ACC112 (cell line): ENCODE results near the gene STARD10.

ENCODE experiments used
- H2AFZ ChIP-seq: fragments of 200-600 bp; sonication (generic); one replicate; pipeline ENCODE4 v1.6.0; 2017; ENCODE audit warnings: antibody characterized with exemption, low read length; ENCODE audit not compliant: unreplicated experiment
- H3K27ac ChIP-seq: fragments of 200-600 bp; sonication (generic); 2 replicates; pipeline ENCODE4 v1.5.1; 2014; ENCODE audit warnings: low read depth, mild to moderate bottlenecking, antibody characterized with exemption, low read length, moderate library complexity
- H3K27me3 ChIP-seq: fragments of 200-600 bp; sonication (generic); 2 replicates; pipeline ENCODE4 v1.6.1; 2014; ENCODE audit warnings: mild to moderate bottlenecking, antibody characterized with exemption, low read length, moderate library complexity, mixed read lengths; ENCODE audit not compliant: insufficient read depth
- H3K36me3 ChIP-seq: fragments of 200-600 bp; sonication (generic); 2 replicates; pipeline ENCODE4 v1.6.1; 2016; ENCODE audit warnings: mild to moderate bottlenecking, antibody characterized with exemption, low read length, moderate library complexity, mixed read lengths; ENCODE audit not compliant: insufficient read depth
- H3K4me1 ChIP-seq: fragments of 200-600 bp; sonication (generic); one replicate; pipeline ENCODE4 v1.6.1; 2016; ENCODE audit warnings: low read length, mixed read lengths; ENCODE audit not compliant: insufficient read depth, unreplicated experiment, control insufficient read depth
- H3K4me3 ChIP-seq: fragments of 200-600 bp; sonication (generic); 2 replicates; pipeline ENCODE4 v1.5.1; 2014; ENCODE audit warnings: mild to moderate bottlenecking, low read depth, low read length
- H3K79me2 ChIP-seq: fragments of 200-600 bp; sonication (generic); one replicate; pipeline ENCODE4 v1.6.0; 2016; ENCODE audit warnings: low read length; ENCODE audit not compliant: control insufficient read depth, unreplicated experiment, insufficient read depth

The STARD10 gene

GRCh38 chr11:72751116-72752087, 42.4 kb downstream of the STARD10 start:
- Histone ChIP-seq H3K27ac (no peak overlapping the region), H3K4me3 (peak overlapping the region; percentile 95), H2AFZ (peak overlapping the region; percentile 93), H3K27me3 (no peaks in the 10 kb centered on the region), H3K4me1 (peaks cover 19% of the 10 kb centered on the region), H3K79me2 (peaks cover 32% of the 10 kb centered on the region), H3K36me3 (no peaks in the 10 kb centered on the region)

GRCh38 chr11:72750556-72751115, 43.2 kb downstream of the STARD10 start:
- no peaks in the 10 kb centered on the region for H3K36me3 ChIP-seq
- peak overlapping the region; percentile 95 for H3K4me3 ChIP-seq
- peaks cover 32% of the 10 kb centered on the region for H3K79me2 ChIP-seq
- H2AFZ ChIP-seq, result no peak overlapping the region
- no peak overlapping the region for H3K27ac ChIP-seq
- peaks cover 19% of the 10 kb centered on the region for H3K4me1 ChIP-seq
- no peaks in the 10 kb centered on the region for H3K27me3 ChIP-seq

- Histone ChIP-seq H3K27ac (no peak overlapping the region), H3K4me1 (peaks cover 19% of the 10 kb centered on the region), H2AFZ (no peak overlapping the region), H3K36me3 (no peaks in the 10 kb centered on the region), H3K27me3 (no peaks in the 10 kb centered on the region), H3K4me3 (no peak overlapping the region; the same call in 1 of the 2 replicates), H3K79me2 (peaks cover 32% of the 10 kb centered on the region)
These were observed 43.8 kb downstream of the STARD10 start for GRCh38 chr11:72750086-72750485.

GRCh38 chr11:72747289-72747855, 46.5 kb downstream of the STARD10 start:
- H3K36me3 ChIP-seq, result no peaks in the 10 kb centered on the region
- H2AFZ ChIP-seq, result no peak overlapping the region
- H3K79me2 ChIP-seq, result peaks cover 32% of the 10 kb centered on the region
- H3K27ac ChIP-seq, result no peak overlapping the region
- H3K4me1 ChIP-seq, result peaks cover 9% of the 10 kb centered on the region
- no peak overlapping the region for H3K4me3 ChIP-seq
- no peaks in the 10 kb centered on the region for H3K27me3 ChIP-seq

- Histone ChIP-seq H3K36me3 (no peaks in the 10 kb centered on the region), H3K27me3 (no peaks in the 10 kb centered on the region), H3K27ac (no peak overlapping the region), H2AFZ (no peak overlapping the region), H3K4me1 (peaks cover 12% of the 10 kb centered on the region), H3K4me3 (no peak overlapping the region), H3K79me2 (peaks cover 29% of the 10 kb centered on the region)
These were observed 47.0 kb downstream of the STARD10 start for GRCh38 chr11:72746821-72747220.

GRCh38 chr11:72745925-72746550, 47.8 kb downstream of the STARD10 start:
- peaks cover 24% of the 10 kb centered on the region for H3K79me2 ChIP-seq
- no peaks in the 10 kb centered on the region for H3K27me3 ChIP-seq
- H3K27ac ChIP-seq, result no peak overlapping the region
- no peak overlapping the region for H3K4me3 ChIP-seq
- peaks cover 16% of the 10 kb centered on the region for H3K4me1 ChIP-seq
- no peaks in the 10 kb centered on the region for H3K36me3 ChIP-seq
- no peak overlapping the region for H2AFZ ChIP-seq

- H3K36me3 ChIP-seq, result no peaks in the 10 kb centered on the region
- H3K27ac ChIP-seq, result no peak overlapping the region
- peaks cover 16% of the 10 kb centered on the region for H3K4me1 ChIP-seq
- H3K79me2 ChIP-seq, result peaks cover 21% of the 10 kb centered on the region
- no peaks in the 10 kb centered on the region for H3K27me3 ChIP-seq
- H2AFZ ChIP-seq, result no peak overlapping the region
- no peak overlapping the region for H3K4me3 ChIP-seq
These were observed 48.3 kb downstream of the STARD10 start for GRCh38 chr11:72745511-72745910.

- Histone ChIP-seq H3K27me3 (no peaks in the 10 kb centered on the region), H3K4me3 (no peak overlapping the region), H3K4me1 (peaks cover 26% of the 10 kb centered on the region), H3K36me3 (no peaks in the 10 kb centered on the region), H3K27ac (no peak overlapping the region), H2AFZ (no peak overlapping the region), H3K79me2 (peaks cover 18% of the 10 kb centered on the region)
These were observed 49.4 kb downstream of the STARD10 start for GRCh38 chr11:72744474-72744873.

- Histone ChIP-seq H3K27me3 (no peaks in the 10 kb centered on the region), H2AFZ (no peak overlapping the region), H3K4me1 (peaks cover 35% of the 10 kb centered on the region), H3K36me3 (no peaks in the 10 kb centered on the region), H3K79me2 (peaks cover 21% of the 10 kb centered on the region), H3K27ac (no peak overlapping the region), H3K4me3 (no peak overlapping the region)
These were observed 50.3 kb downstream of the STARD10 start for GRCh38 chr11:72743321-72744221.
